ENCODE results near the gene ZNF467.

DNA sequence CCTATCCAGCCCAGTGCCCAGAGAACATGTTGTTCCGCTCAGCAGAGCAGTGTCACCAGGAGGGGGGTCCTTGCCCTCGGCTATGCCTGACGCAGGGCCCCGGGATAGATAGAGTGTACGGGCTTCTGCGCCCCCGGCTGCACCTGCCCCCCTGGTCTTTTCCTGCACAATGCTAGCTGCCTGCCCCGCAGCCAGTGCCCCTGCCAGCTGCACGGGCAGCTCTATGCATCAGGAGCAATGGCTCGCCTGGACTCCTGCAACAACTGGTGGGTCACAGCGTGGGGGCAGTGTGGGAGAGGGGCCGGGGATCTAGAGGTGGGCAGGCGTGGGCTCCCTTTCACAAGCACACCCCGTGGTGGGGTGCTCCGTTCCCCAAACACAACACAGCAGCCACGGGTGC lies 33.3 kb upstream of the ZNF467 start:
- TF ChIP-seq GATA3 (IDR thresholded peaks at IDR 0.05; ENCODE audit: low read depth, low read length) = no peak
- no peak for TF ChIP-seq GATA2 (IDR thresholded peaks at IDR 0.05; ENCODE audit: low read depth, low read length)
